Measurements from ENCODE around the gene PKD2L1.
A peak's percentile ranks its signal among the peaks of the same experiment; 100 is the strongest.
"Not testable (repeated sequence)": the region's sequence is repeated elsewhere in the genome, so short reads cannot be mapped to it uniquely, and the experiment has no call there.

PKD2L1 gene

DNA sequence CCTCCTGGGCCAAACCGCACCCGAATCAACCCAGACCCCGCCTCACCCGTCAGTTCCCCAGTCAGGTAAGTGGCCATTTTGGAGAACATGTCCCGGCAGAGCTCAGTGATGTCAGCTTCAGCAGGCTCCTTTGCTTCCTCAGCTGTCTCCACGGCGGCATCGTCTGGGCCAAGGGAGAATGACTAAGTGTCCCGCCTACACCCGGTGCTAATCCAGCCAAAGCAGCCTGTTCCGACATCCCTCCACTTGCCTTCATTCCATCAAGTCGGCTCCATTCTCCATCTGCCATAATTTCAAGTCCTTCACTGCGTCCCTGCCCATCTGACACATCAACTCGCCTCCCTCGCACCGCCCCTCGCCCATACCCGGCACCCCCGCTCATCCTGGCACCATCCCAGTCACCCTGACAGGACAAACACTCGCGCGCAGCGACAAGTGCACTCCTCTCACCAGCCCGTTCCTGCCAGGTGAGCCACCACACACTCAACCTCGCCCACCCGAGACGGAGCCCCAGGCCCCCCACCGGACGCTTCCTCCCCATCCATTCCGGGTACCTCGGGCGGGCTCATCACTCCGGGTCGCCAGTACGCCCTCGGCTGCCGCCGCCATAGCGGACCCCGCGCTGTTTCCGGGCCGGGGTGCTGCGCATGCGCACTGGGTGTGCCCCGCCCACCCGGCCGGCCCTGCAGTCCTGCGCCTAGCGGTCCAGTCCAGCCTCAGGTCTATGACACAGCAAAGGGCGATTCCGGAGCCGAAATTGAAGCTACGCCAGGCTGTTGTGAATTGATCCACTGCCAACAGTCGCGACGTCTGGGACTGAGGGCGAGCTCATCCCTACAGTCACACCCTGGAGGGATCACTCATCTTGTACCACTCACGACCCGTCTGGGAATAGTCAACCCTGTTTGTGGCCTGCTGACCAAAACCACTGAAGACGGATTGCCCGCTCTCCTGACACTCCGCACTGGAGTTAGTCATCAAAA lies 43.7 kb downstream of the PKD2L1 start, which contains the start of gene BLOC1S2:
Gene BLOC1S2, minus strand, starts transcription at position 630 of the 983 bp plus-strand sequence. Its CDS starts 21 bp downstream, at position 609.
- peak; percentile 91 for DNase-seq (ENCODE audit: low spot score)

- DNase-seq (ENCODE audit: low spot score), result not testable (repeated sequence)
Observed at GRCh38 chr10:100285326-100285725, 44.7 kb downstream of the PKD2L1 start.

DNA sequence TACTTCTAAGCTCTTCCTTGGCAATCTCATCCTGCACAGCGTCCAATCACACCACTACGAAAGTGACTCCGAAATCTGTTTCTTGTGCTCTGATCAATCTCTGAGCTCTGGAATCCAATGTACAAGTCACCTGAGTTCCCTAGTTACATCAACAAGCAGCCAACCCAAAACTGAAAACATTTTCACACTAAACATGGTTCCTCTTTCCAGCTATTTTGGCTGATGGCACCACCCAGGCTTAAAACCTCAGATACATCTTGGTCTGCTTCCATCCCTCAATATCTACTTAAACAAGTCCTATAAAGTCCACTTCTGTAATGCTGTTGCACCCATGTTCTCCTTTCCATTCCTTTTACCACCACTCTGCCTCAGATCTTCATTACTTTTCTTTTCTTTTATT lies 47.1 kb downstream of the PKD2L1 start:
- no peak for DNase-seq (ENCODE audit: low spot score)

- not testable (repeated sequence) for DNase-seq (ENCODE audit: low spot score)
Observed at GRCh38 chr10:100276971-100277370, 53.1 kb downstream of the PKD2L1 start.

DNA sequence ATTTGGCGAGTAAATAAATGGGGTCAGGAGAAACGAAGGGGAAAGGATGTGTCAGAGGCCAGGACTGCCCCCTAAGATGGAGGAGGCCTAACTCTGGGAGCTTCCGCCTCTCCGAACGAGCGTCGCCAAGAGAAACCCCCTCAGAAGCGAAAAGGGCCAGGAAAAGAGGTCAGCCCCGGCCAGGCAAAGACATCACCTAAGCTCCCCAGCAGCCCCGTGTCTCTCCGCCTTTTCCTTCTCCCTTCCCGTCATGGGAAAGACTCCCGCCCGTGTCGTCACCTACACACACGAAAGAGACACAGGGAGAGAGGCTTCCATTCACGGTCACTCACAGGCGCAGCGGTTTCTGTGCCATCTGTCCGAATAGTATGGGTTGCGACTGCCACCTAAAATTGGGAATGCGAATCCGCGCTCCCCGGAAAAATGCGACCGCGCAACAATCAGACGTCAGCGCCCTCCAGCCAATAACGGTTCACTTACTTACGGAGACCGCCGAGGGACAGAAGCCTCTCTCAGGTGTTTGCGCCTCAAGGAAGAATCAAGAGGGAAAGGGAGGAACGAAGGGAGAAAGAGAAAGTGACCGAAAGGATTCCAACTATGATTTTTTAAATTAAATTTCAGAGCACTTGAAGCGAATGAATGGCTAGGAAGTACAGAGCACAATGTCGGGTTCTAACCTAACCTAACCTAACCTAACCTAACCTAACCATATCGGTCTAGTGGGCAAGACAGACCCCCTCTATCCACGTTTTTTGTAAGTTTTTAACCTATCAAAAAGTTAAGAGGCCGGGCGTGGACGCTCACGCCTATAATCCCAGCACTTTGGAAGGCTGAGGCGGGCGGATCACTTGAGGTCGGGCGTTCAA lies 62.6 kb downstream of the PKD2L1 start, which contains the start of gene CWF19L1:
Gene CWF19L1, minus strand, starts transcription at position 400 of the 866 bp plus-strand sequence. Its CDS starts 45 bp downstream, at position 355.
- DNase-seq (ENCODE audit: low spot score), result peak; percentile 84

DNA sequence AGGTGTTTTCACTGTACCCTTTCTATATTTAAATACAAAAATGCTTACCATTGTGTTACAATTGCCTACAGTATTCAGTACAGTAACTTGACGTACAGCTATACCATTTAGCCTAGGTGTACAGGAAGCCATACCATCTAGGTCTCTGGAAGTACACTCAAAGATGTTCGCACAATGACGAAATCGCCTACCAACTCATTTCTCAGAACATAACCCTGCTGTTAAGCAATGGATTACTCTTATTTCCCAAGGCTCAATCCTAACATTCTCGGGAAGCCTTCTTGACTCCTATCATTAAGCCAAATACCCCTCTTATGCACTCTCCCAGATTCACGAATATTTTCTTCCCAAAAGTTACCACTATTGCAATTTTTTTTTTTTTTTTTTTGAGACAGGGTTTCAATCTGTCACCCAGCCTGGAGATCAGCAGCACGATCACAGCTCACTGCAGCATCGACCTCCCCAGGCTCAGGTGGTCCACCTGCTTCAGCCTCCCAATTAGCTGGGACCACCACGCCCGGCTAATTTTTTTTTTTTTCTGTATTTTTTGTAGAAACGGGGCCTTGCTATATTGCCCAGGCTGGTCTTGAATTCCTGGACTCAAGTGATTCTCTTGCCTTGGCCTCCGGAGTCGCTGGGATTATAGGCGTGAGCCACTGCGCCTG lies 64.1 kb downstream of the PKD2L1 start:
- no peak for DNase-seq (ENCODE audit: low spot score)

GRCh38 chr10:100254191-100254590 lies 75.8 kb downstream of the PKD2L1 start:
- no peak for DNase-seq (ENCODE audit: low spot score)

DNA sequence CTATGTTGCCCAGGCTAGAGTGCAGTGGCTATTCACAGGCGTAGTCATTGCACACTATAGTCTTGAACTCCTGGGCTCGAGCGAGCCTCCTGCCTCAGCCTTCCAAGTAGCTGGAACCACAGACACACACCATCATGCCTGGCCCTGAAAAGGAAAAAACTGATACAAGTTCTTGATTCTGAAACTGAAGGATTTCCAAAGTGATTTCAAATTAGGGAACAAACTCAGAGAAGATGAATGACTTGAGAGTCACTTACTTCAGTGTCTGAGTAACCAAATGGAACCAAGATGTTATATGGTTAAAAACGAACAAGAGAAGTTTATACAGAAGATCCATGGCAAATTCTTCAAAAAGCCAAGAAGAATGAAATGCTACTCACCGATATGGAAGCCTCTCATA lies 77.0 kb downstream of the PKD2L1 start:
- DNase-seq (ENCODE audit: low spot score), result no peak

GRCh38 chr10:100248820-100249219 lies 81.2 kb downstream of the PKD2L1 start:
- no peak for DNase-seq (ENCODE audit: low spot score)

DNA sequence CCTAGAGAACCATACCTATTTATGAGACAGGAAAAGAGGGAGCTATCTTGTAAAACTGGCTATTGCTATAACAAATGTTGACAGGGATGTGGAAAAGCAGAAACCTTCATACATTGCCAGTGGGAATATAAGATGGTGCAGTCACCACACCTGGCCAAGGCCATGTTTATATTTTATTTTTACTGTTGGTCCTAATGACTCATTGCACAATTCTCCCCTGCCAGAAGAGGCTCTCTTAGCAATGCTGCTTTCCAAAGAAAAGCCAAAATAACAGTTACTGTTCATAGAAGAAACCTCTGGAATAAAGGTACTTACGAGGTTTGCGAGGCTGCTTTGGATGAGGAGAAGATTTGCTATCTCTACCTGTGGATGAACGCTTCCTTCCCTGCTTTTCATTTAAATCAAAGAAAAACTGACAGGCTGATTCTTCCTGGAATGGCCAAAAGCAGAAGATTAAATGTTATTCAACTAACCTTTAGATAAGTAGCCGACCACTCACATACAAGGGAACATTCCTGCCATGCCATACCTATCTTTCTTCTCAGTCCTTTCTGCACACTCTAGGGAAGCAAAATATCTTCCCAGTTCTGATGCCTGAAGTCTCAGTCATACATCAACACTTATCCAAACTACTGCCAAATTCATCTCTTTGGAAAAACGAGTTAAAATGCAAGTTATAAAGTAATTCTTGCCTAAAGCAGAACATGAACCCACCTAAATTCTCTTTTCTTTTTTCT lies 84.4 kb downstream of the PKD2L1 start:
- DNase-seq (ENCODE audit: low spot score), result no peak

DNA sequence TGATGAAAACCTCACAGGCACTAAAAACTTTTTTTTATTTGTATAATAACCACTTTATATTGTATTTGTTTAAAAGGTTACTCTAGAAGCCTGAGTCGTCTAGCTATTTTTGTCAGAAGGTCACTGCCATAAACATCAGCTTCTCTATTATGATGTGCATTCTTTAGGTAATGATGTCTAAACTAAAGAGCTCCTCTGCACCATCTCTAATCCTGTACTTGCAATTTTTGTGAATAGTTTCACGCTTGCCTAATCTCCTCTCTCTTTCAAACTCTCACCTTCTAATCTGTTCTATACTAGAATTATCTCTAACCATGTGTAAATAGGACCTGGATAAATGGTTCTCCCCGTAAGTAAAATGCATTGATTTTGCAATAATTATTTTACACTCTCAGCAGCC lies 90.2 kb downstream of the PKD2L1 start:
- DNase-seq (ENCODE audit: low spot score), result no peak

DNA sequence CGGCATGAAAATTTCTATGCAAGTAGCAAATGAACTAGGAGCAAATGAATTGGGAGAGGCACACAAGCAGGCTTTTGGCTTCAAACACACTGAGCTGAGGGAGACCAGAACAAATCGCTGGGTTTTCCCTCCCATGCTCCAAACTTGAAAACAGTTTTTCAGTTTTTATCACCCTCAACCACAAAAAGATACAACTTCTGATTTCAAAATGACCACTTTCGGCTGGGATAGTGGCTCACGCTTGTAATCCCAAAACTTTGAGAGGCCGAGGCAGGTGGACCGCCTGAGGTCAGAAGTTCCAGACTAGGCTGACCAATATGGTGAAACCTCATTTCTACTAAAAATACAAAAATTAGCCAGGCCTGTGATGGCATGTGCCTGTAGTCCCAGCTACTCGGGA lies 91.6 kb downstream of the PKD2L1 start:
- DNase-seq (ENCODE audit: low spot score), result no peak
